LNCaP clone FGC (cell line): ENCODE data around the gene AGBL4.

Source experiments
- DNase-seq: peaks from one replicate; pipeline ENCODE4 v3.0.0-alpha.2; 2011; ENCODE audit warnings: low read depth
- H3K4me3 ChIP-seq: 2 replicates; pipeline ENCODE4 v1.5.1; 2011; ENCODE audit warnings: mild to moderate bottlenecking, low read depth, low read length, control low read depth
- TF ChIP-seq, protein P1 (sequence below): IDR thresholded peaks from 2 replicates; pipeline ENCODE4 v1.5.1; 2012; ENCODE audit warnings: mild to moderate bottlenecking; ENCODE audit not compliant: control insufficient read depth, insufficient read depth; ENCODE audit errors: extremely low read depth

AGBL4 gene

DNA sequence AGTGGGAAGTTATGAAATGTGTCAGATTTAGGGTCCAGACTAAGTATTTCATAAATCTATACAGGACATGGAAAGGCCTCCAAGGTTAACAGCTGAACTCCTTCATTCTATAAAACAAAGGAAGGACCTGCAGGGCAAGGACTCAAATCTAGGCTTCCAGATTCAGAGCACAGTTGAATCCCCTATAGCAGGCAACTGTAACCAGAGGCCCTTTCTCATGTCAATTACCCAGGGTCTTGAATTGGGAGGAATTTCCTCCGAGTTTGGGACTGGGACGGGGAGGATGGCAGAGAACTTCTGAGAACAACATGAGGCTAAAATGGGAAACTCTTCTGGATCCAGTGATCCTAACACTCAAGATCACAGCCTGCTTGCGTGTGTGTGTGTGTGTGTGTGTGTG is 1134.1 kb downstream of the AGBL4 start:
- H3K4me3 ChIP-seq: no peak overlapping the region
- no peak for DNase-seq
- TF ChIP-seq, protein P1, sequence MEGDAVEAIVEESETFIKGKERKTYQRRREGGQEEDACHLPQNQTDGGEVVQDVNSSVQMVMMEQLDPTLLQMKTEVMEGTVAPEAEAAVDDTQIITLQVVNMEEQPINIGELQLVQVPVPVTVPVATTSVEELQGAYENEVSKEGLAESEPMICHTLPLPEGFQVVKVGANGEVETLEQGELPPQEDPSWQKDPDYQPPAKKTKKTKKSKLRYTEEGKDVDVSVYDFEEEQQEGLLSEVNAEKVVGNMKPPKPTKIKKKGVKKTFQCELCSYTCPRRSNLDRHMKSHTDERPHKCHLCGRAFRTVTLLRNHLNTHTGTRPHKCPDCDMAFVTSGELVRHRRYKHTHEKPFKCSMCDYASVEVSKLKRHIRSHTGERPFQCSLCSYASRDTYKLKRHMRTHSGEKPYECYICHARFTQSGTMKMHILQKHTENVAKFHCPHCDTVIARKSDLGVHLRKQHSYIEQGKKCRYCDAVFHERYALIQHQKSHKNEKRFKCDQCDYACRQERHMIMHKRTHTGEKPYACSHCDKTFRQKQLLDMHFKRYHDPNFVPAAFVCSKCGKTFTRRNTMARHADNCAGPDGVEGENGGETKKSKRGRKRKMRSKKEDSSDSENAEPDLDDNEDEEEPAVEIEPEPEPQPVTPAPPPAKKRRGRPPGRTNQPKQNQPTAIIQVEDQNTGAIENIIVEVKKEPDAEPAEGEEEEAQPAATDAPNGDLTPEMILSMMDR: no peak

DNA sequence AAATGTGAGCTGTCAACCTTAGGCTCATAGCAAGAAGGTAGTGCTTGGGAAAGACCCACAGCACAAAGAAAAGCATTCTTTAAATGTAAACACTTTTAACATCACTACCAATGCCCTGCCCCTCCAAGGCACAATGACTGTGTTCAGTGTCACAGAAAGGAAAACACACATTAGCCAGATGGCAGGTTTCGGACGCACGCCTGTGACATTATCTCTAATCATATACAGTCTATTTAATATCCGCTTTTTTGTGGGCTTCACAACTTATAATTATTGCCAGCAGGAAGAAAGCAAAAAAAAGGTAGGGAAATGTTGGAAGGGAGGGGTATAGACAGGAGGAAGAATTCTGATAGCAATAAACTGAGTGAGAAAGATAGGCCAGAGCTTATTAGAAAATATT is 1134.7 kb downstream of the AGBL4 start:
- no peak overlapping the region for H3K4me3 ChIP-seq
- TF ChIP-seq, protein P1: no peak
- no peak for DNase-seq

DNA sequence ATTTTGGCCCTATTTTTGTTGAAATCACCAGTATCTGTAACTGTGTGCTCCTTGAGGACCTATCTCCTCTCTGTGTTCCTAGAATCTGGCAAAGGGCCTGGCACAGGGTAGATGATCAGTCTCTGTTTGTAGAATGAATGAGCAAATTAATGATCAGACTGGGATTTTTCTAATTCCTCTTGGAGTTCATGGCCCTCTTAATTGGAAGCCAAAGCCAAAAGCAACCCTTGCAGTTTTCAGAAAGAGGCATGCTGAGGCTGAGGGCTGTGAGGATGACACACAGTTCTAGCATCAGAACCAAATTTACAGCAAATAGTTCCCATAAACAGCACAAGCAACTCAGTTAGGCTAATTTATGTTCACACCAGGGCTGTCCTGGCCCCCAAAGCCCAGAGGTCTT is 1136.0 kb downstream of the AGBL4 start:
- no peak for DNase-seq
- H3K4me3 ChIP-seq: no peak overlapping the region
- TF ChIP-seq, protein P1: no peak

DNA sequence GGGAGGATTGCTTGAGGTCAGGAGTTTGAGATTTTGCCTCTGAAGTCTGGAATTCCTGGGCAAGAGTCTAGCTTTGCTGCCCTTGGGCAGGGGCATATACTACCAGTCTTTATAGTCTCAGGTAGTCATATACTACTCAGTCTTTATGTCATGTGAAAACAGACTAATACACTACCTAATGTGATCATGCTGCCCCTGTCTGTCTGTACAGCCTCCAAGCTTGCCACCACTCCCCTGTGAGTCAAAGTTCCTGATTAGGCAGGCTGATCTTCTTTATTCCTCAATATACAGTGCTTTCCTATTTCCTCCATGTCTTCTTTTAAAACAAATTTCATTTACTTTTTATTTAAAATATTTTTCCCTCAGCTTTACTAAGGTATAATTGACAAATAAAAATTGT is 1141.7 kb downstream of the AGBL4 start:
- TF ChIP-seq, protein P1: no peak
- no peak for DNase-seq
- H3K4me3 ChIP-seq: no peak overlapping the region

DNA sequence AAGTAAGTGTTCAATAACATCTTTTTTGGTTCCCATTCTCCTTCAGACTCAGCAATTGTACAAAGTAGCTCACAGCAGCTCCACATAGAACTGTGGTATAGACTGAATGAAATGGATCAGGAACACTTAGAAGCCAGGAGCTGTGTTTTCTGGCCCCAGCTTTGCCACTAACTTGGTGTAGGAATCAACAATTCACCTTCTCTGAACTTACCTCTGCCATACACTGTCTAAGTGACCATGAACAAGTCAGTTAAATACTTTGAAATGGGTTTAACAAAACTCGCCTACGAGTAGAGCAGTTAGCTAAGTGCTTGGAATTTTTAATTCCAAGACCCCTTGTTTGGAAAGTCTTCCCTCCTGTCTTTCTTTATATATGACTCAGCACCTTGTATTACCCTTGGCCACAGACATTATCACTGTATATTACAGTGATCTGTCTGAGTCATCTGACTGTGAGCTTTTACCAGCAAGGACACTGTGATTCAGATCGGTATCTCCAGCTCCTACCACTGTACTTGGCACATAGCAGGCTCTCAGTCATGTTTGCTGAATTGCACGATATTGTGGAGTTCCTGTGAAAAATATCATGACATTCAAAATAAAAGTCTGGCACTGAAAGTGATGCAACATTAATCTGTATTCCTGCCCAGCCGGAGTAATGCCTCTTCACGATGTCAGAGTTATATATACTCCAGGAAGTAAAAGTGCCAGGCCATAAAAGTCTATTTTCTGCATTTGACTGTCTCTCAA is 1145.4 kb downstream of the AGBL4 start:
- TF ChIP-seq, protein P1: no peak
- peak; percentile 80 for DNase-seq
- no peak overlapping the region for H3K4me3 ChIP-seq

DNA sequence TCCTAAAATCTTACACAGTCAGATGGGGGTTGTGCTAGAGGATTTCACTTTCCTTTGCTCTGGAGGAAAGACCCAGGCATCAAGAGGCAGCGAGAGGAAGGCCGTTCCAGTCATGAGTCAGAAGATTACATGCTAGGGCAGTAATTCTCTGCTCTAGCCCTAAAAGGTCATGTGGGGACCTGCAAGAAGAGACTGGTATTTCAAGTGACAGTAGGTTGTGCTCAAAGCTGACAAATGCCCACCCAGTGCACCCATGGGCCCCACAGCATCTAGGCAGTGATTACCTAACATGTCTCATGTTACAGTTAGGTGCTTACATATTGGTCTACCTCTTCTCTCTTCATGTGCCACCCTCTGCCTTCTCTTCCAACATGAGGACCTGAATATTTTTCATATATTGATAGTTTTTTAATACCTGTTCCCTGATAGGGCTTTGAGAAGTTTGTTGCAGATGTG is 1147.4 kb downstream of the AGBL4 start:
- DNase-seq: no peak

More for the DNA sequence above, 1147.4 kb downstream of the AGBL4 start:
- TF ChIP-seq, protein P1: no peak
- no peak overlapping the region for H3K4me3 ChIP-seq
